WTC11 (cell line): ENCODE results near the gene DOK4.

ENCODE experiments used
- ATF1 ChIP-seq: sonication (generic); formaldehyde crosslinking; IDR thresholded peaks from 2 replicates; pipeline ENCODE4 v1.8.1; 2023; ENCODE audit warnings: mild to moderate bottlenecking, moderate library complexity, missing genetic modification reagents
- ETV6 ChIP-seq: sonication (generic); formaldehyde crosslinking; IDR thresholded peaks from 2 replicates; pipeline ENCODE4 v1.8.1; 2022; ENCODE audit warnings: mild to moderate bottlenecking, missing genetic modification reagents
- HMGXB4 ChIP-seq: sonication (generic); formaldehyde crosslinking; IDR thresholded peaks from 2 replicates; pipeline ENCODE4 v1.8.1; 2023; ENCODE audit warnings: mild to moderate bottlenecking, moderate library complexity, missing genetic modification reagents
- JUN ChIP-seq: sonication (generic); formaldehyde crosslinking; IDR thresholded peaks from 2 replicates; pipeline ENCODE4 v1.8.0; 2023; ENCODE audit warnings: mild to moderate bottlenecking, missing genetic modification reagents
- NR1H2 ChIP-seq: sonication (generic); formaldehyde crosslinking; IDR thresholded peaks from 2 replicates; pipeline ENCODE4 v1.9.0; 2021; ENCODE audit warnings: mild to moderate bottlenecking, moderate library complexity, missing genetic modification reagents
- USF2 ChIP-seq: sonication (generic); formaldehyde crosslinking; IDR thresholded peaks from 2 replicates; pipeline ENCODE4 v1.8.1; 2023; ENCODE audit warnings: mild to moderate bottlenecking, missing genetic modification reagents, moderate library complexity
- ZNF219 ChIP-seq: sonication (generic); formaldehyde crosslinking; IDR thresholded peaks from 2 replicates; pipeline ENCODE4 v1.8.0; 2023; ENCODE audit warnings: missing genetic modification reagents, mild to moderate bottlenecking, borderline replicate concordance
- TF ChIP-seq, protein P1 (sequence below): fragments of 200-600 bp; IDR thresholded peaks from 2 replicates; pipeline ENCODE4 v1.8.0; 2022; ENCODE audit warnings: antibody characterized with exemption
- TF ChIP-seq, protein P2 (sequence below): sonication (generic); formaldehyde crosslinking; conservative IDR thresholded peaks from 2 replicates; pipeline ENCODE4 v1.8.1; 2022; ENCODE audit warnings: mild to moderate bottlenecking, missing genetic modification reagents
- TF ChIP-seq, protein P3 (sequence below): sonication (generic); formaldehyde crosslinking; IDR thresholded peaks from 2 replicates; pipeline ENCODE4 v1.8.1; 2023; ENCODE audit warnings: mild to moderate bottlenecking, missing genetic modification reagents
- TF ChIP-seq, protein P4 (sequence below): sonication (generic); formaldehyde crosslinking; IDR thresholded peaks from 2 replicates; pipeline ENCODE4 v1.8.0; 2022; ENCODE audit warnings: mild to moderate bottlenecking, missing genetic modification reagents
- TF ChIP-seq, protein P5 (sequence below): sonication (generic); formaldehyde crosslinking; IDR thresholded peaks from 2 replicates; pipeline ENCODE4 v1.8.0; 2022; ENCODE audit warnings: mild to moderate bottlenecking, missing genetic modification reagents
- TF ChIP-seq, protein P6 (sequence below): sonication (generic); formaldehyde crosslinking; IDR thresholded peaks from 2 replicates; pipeline ENCODE4 v1.8.1; 2023; ENCODE audit warnings: mild to moderate bottlenecking, missing genetic modification reagents, borderline replicate concordance

- TF ChIP-seq JUN (CRISPR knock-in tag) (no peak), ZNF219 (CRISPR knock-in tag) (no peak), NR1H2 (CRISPR knock-in tag) (no peak), USF2 (CRISPR knock-in tag) (no peak), HMGXB4 (CRISPR knock-in tag) (no peak), ETV6 (CRISPR knock-in tag) (no peak), ATF1 (CRISPR knock-in tag) (no peak)
- TF ChIP-seq, protein P1, sequence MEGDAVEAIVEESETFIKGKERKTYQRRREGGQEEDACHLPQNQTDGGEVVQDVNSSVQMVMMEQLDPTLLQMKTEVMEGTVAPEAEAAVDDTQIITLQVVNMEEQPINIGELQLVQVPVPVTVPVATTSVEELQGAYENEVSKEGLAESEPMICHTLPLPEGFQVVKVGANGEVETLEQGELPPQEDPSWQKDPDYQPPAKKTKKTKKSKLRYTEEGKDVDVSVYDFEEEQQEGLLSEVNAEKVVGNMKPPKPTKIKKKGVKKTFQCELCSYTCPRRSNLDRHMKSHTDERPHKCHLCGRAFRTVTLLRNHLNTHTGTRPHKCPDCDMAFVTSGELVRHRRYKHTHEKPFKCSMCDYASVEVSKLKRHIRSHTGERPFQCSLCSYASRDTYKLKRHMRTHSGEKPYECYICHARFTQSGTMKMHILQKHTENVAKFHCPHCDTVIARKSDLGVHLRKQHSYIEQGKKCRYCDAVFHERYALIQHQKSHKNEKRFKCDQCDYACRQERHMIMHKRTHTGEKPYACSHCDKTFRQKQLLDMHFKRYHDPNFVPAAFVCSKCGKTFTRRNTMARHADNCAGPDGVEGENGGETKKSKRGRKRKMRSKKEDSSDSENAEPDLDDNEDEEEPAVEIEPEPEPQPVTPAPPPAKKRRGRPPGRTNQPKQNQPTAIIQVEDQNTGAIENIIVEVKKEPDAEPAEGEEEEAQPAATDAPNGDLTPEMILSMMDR: no peak
- TF ChIP-seq, protein P2, sequence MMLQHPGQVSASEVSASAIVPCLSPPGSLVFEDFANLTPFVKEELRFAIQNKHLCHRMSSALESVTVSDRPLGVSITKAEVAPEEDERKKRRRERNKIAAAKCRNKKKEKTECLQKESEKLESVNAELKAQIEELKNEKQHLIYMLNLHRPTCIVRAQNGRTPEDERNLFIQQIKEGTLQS (CRISPR knock-in tag): no peak
- TF ChIP-seq, protein P3, sequence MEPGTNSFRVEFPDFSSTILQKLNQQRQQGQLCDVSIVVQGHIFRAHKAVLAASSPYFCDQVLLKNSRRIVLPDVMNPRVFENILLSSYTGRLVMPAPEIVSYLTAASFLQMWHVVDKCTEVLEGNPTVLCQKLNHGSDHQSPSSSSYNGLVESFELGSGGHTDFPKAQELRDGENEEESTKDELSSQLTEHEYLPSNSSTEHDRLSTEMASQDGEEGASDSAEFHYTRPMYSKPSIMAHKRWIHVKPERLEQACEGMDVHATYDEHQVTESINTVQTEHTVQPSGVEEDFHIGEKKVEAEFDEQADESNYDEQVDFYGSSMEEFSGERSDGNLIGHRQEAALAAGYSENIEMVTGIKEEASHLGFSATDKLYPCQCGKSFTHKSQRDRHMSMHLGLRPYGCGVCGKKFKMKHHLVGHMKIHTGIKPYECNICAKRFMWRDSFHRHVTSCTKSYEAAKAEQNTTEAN (CRISPR knock-in tag): no peak
- TF ChIP-seq, protein P4, sequence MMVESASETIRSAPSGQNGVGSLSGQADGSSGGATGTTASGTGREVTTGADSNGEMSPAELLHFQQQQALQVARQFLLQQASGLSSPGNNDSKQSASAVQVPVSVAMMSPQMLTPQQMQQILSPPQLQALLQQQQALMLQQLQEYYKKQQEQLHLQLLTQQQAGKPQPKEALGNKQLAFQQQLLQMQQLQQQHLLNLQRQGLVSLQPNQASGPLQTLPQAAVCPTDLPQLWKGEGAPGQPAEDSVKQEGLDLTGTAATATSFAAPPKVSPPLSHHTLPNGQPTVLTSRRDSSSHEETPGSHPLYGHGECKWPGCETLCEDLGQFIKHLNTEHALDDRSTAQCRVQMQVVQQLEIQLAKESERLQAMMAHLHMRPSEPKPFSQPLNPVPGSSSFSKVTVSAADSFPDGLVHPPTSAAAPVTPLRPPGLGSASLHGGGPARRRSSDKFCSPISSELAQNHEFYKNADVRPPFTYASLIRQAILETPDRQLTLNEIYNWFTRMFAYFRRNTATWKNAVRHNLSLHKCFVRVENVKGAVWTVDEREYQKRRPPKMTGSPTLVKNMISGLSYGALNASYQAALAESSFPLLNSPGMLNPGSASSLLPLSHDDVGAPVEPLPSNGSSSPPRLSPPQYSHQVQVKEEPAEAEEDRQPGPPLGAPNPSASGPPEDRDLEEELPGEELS (CRISPR knock-in tag): no peak
- TF ChIP-seq, protein P5, sequence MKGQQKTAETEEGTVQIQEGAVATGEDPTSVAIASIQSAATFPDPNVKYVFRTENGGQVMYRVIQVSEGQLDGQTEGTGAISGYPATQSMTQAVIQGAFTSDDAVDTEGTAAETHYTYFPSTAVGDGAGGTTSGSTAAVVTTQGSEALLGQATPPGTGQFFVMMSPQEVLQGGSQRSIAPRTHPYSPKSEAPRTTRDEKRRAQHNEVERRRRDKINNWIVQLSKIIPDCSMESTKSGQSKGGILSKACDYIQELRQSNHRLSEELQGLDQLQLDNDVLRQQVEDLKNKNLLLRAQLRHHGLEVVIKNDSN (CRISPR knock-in tag): no peak
- TF ChIP-seq, protein P6, sequence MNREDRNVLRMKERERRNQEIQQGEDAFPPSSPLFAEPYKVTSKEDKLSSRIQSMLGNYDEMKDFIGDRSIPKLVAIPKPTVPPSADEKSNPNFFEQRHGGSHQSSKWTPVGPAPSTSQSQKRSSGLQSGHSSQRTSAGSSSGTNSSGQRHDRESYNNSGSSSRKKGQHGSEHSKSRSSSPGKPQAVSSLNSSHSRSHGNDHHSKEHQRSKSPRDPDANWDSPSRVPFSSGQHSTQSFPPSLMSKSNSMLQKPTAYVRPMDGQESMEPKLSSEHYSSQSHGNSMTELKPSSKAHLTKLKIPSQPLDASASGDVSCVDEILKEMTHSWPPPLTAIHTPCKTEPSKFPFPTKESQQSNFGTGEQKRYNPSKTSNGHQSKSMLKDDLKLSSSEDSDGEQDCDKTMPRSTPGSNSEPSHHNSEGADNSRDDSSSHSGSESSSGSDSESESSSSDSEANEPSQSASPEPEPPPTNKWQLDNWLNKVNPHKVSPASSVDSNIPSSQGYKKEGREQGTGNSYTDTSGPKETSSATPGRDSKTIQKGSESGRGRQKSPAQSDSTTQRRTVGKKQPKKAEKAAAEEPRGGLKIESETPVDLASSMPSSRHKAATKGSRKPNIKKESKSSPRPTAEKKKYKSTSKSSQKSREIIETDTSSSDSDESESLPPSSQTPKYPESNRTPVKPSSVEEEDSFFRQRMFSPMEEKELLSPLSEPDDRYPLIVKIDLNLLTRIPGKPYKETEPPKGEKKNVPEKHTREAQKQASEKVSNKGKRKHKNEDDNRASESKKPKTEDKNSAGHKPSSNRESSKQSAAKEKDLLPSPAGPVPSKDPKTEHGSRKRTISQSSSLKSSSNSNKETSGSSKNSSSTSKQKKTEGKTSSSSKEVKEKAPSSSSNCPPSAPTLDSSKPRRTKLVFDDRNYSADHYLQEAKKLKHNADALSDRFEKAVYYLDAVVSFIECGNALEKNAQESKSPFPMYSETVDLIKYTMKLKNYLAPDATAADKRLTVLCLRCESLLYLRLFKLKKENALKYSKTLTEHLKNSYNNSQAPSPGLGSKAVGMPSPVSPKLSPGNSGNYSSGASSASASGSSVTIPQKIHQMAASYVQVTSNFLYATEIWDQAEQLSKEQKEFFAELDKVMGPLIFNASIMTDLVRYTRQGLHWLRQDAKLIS (CRISPR knock-in tag): no peak
Observed at GRCh38 chr16:57534337-57534880, 48.1 kb upstream of the DOK4 start.
